ENCODE measurements around the gene SPOCK1. TPM values are rescaled to one million over a fixed set of nuclear protein-coding genes. Genes with fewer than 3 reads are reported as not detected.
A peak's percentile ranks its signal among the peaks of the same experiment; 100 is the strongest.

The SPOCK1 gene
- total RNA-seq, 1 experiment from 2014 or later: 10.9 TPM

- no peak overlapping the region for H3K4me2 ChIP-seq (ENCODE audit: insufficient read depth, insufficient read length, low read length)
- H3K56ac ChIP-seq (ENCODE audit: insufficient read length, low read depth, low read length): no peak overlapping the region
- H3K4ac ChIP-seq (ENCODE audit: low read depth, low read length): no peak overlapping the region
- no peaks in the 10 kb centered on the region for H3K9me3 ChIP-seq (ENCODE audit: control insufficient read depth, low read depth, low read length)
- H4K20me1 ChIP-seq (ENCODE audit: control insufficient read depth, insufficient read depth, insufficient read length): no peaks in the 10 kb centered on the region
- no peaks in the 10 kb centered on the region for H3K23me2 ChIP-seq (ENCODE audit: insufficient read length, low read depth, low read length, poor library complexity, severe bottlenecking)
- H3K9me3 Mint-ChIP-seq: no peaks in the 10 kb centered on the region
- H2BK15ac ChIP-seq (ENCODE audit: low read depth, low read length): no peak overlapping the region
- H2BK5ac ChIP-seq (ENCODE audit: insufficient read length, low read length): no peak overlapping the region
- H3K27me3 Mint-ChIP-seq (ENCODE audit: low read depth): no peaks in the 10 kb centered on the region
- H2BK12ac ChIP-seq (ENCODE audit: insufficient read length, low read depth, low read length): no peak overlapping the region
- H3K4me1 ChIP-seq (ENCODE audit: insufficient read depth, low read length): no peaks in the 10 kb centered on the region
- no peak overlapping the region for H2AK5ac ChIP-seq (ENCODE audit: insufficient read length, low read length)
- H2AFZ ChIP-seq (ENCODE audit: low read length): no peak overlapping the region
- no peak overlapping the region for H3K18ac ChIP-seq (ENCODE audit: insufficient read length, low read depth, low read length)
- peaks cover 4 to 6% of the 10 kb centered on the region in 2 experiments; a peak in 3 of 4 replicates for H3K4me1 Mint-ChIP-seq
- no peak overlapping the region for H4K8ac ChIP-seq (replicated peaks; ENCODE audit: insufficient read length, low read depth, low read length)
- no CpG with 5 or more reads among the region's 4 CpGs for WGBS (ENCODE audit: extremely low coverage, insufficient read length, low lambda C conversion rate)
- no peak overlapping the region for H2BK120ac ChIP-seq (ENCODE audit: low read depth, low read length, poor library complexity, severe bottlenecking)
- no peaks in the 10 kb centered on the region for H3K27me3 ChIP-seq (ENCODE audit: insufficient read depth, low read length)
- H3K79me2 ChIP-seq (ENCODE audit: insufficient read depth, low read length): no peaks in the 10 kb centered on the region
- no peak overlapping the region for H4K91ac ChIP-seq (ENCODE audit: insufficient read length, low read depth, low read length)
- no peak overlapping the region for H3K27ac ChIP-seq (ENCODE audit: insufficient read length, low read depth, low read length)
- H3K4me3 Mint-ChIP-seq: no peak overlapping the region
- DNase-seq: no peak
- H3K36me3 Mint-ChIP-seq (ENCODE audit: insufficient read depth in 1 of 3, low read depth in 3 of 3): no peaks in the 10 kb centered on the region
- H4K5ac ChIP-seq (ENCODE audit: insufficient read length, low read depth, low read length): no peak overlapping the region
- no peak for TF ChIP-seq CTCF (conservative IDR thresholded peaks at IDR 0.05)
- H3K14ac ChIP-seq (ENCODE audit: insufficient read depth, low read length): no peak overlapping the region
- H3K23ac ChIP-seq (ENCODE audit: insufficient read length, low read depth, low read length): no peak overlapping the region
- H3K27ac Mint-ChIP-seq: peak overlapping the region in 1 of 3 experiments; percentile 65; a peak in 1 of 7 replicates
- H3K9ac ChIP-seq (ENCODE audit: extremely low read depth, insufficient read length, low read length): no peak overlapping the region
- H3K79me1 ChIP-seq (ENCODE audit: insufficient read depth, low read depth, low read length, poor library complexity, severe bottlenecking): no peaks in the 10 kb centered on the region
- H2BK20ac ChIP-seq (ENCODE audit: low read depth, low read length, poor library complexity, severe bottlenecking): no peak overlapping the region
- H3T11ph ChIP-seq (ENCODE audit: low read length): no peak overlapping the region
These were observed 437.7 kb downstream of the SPOCK1 start for GRCh38 chr5:137061382-137061781.

Data from H9 (cell line).